HL-60 (cell line): ENCODE measurements around the gene TBC1D7.

Source experiments
- CTCF ChIP-seq: IDR thresholded peaks from one replicate; pipeline ENCODE4 v1.5.1; 2011; ENCODE audit warnings: low read length, control low read depth, inconsistent platforms; ENCODE audit not compliant: insufficient read depth
- REST ChIP-seq: IDR thresholded peaks from 2 replicates; pipeline ENCODE4 v1.6.1; 2012; ENCODE audit warnings: low read depth; ENCODE audit not compliant: insufficient replicate concordance

GRCh38 chr6:13328875-13329183, 492 bp upstream of the TBC1D7 start:
- no peak for TF ChIP-seq CTCF
- TF ChIP-seq REST = no peak
